Peyer's patch (tissue), 4 donors: ENCODE results near the gene RANBP10. TPM values are rescaled to one million over a fixed set of nuclear protein-coding genes. Genes with fewer than 3 reads are reported as not detected.

Experiments used
- DNase-seq, 3 donors: peaks; one replicate each; pipeline ENCODE4 v3.0.0-alpha.2; 2017 to 2019
- H3K27ac ChIP-seq, 4 donors: fragments of 200-600 bp; sonication (generic); one replicate each; pipeline ENCODE4 v1.5.1; 2016 to 2019
- H3K27me3 ChIP-seq, 2 donors: fragments of 200-600 bp; sonication (generic); one replicate each; pipeline ENCODE4 v1.5.1; 2019
- H3K36me3 ChIP-seq, 3 donors: fragments of 200-600 bp; sonication (generic); one replicate each; pipeline ENCODE4 v1.5.1; 2016 to 2019
- H3K4me1 ChIP-seq, 4 donors: fragments of 200-600 bp; sonication (generic); one replicate each; pipeline ENCODE4 v1.5.1; 2016 to 2019
- H3K4me3 ChIP-seq, 4 donors: fragments of 200-600 bp; sonication (generic); 1 replicate in 3 of 4; 2 replicates in 1 of 4; pipeline ENCODE4 v1.5.1; 2016 to 2019; ENCODE audit warnings: mild to moderate bottlenecking in 1 of 4
- H3K9me3 ChIP-seq, 4 donors: fragments of 200-600 bp; sonication (generic); one replicate each; pipeline ENCODE4 v1.5.1; 2016 to 2019; ENCODE audit warnings: mild to moderate bottlenecking in 1 of 4
- CTCF ChIP-seq, 6 experiments: fragments of 450-650 bp in 4 of 6; fragments of 200-600 bp in 2 of 6; sonication (generic) in 1 of 6; IDR thresholded peaks; one replicate each; pipeline ENCODE4 v1.5.1; 2017 to 2019; ENCODE audit warnings: antibody characterized with exemption in 6 of 6, mild to moderate bottlenecking in 3 of 6, moderate library complexity in 1 of 6
- POLR2A ChIP-seq, 2 donors: fragments of 450-650 bp; IDR thresholded peaks; one replicate each; pipeline ENCODE4 v1.5.1; 2017; ENCODE audit warnings: antibody characterized with exemption in 2 of 2, mild to moderate bottlenecking in 2 of 2, moderate library complexity in 2 of 2
- total RNA-seq, 4 donors: library from RNA; depleted of rRNA; stranded (reverse); fragments of >200 nt; gene quantifications; one replicate each; pipeline ENCODE4 v1.1.0, GENCODE V29; 2016

Gene RANBP10
- total RNA-seq, 4 donors from 2014 or later = 15.2 to 29.9 (median 24.0) TPM

GRCh38 chr16:67834242-67834614, 27.9 kb upstream of the RANBP10 start:
- H3K4me1 ChIP-seq = peaks cover 0 to 10% (median 7%) of the 10 kb centered on the region in 4 donors
- peaks cover 0 to 31% (median 0%) of the 10 kb centered on the region in 3 donors for H3K36me3 ChIP-seq
- peak overlapping the region; percentile 60 to 96 (median 75) for H3K4me3 ChIP-seq
- no peaks in the 10 kb centered on the region for H3K27me3 ChIP-seq
- TF ChIP-seq CTCF (IDR thresholded peaks at IDR 0.05) (no peak), POLR2A (IDR thresholded peaks at IDR 0.05) (no peak)
- peak overlapping the region in 3 of 4 donors; percentile 31 to 75 (median 60) for H3K27ac ChIP-seq
- no peak for DNase-seq
- H3K9me3 ChIP-seq = no peaks in the 10 kb centered on the region

DNA sequence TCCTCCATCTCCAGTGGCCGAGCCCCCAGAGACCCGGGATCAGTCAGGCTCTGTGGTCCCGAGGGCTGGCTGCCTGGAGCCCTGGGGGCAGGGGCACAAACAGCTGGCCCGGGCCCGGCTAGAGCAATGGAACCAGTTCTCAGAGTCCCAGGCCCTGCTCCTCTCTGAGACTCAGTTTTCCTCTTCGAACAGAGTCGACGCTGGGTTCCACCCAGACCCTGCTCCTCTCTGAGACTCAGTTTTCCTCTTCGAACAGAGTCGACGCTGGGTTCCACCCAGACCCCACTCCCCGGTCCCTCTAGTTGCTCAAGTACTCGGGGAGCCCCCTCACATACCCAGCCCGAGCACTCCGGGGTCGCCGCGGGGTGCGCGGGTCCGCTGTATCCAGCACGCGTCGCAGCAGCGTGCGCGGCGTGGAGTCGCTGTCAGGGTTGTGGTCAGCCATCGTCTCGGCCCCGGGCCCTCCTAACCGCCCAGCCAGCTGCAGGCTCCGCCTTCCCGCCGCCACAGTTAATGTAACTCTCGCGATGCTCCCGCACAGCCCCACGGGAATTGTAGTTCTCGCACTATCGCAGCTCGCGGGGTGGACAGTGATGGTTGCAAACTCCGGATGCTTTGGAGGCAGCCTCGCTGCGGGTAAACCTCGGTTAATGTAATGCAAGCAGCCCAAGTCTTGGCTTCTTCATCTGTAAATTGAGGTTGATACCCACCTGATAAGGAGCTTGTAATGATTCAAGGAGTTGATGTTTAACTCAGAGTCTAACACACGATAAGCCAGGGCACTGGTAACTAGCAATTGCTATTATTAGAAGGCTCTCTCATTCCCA, 27.3 kb upstream of the RANBP10 start:
- no peaks in the 10 kb centered on the region for H3K9me3 ChIP-seq
- no peaks in the 10 kb centered on the region for H3K27me3 ChIP-seq
- peaks cover 0 to 37% (median 0%) of the 10 kb centered on the region in 3 donors for H3K36me3 ChIP-seq
- H3K4me1 ChIP-seq = peaks cover 0 to 10% (median 7%) of the 10 kb centered on the region in 4 donors
- peak overlapping the region; percentile 36 to 76 (median 68) for H3K27ac ChIP-seq
- no peak for TF ChIP-seq CTCF (IDR thresholded peaks at IDR 0.05)
- peak; percentile 42 to 76 for TF ChIP-seq POLR2A (IDR thresholded peaks at IDR 0.05)
- peak overlapping the region; percentile 60 to 96 (median 75) for H3K4me3 ChIP-seq
- peak; percentile 92 to 98 (median 95) for DNase-seq

DNA sequence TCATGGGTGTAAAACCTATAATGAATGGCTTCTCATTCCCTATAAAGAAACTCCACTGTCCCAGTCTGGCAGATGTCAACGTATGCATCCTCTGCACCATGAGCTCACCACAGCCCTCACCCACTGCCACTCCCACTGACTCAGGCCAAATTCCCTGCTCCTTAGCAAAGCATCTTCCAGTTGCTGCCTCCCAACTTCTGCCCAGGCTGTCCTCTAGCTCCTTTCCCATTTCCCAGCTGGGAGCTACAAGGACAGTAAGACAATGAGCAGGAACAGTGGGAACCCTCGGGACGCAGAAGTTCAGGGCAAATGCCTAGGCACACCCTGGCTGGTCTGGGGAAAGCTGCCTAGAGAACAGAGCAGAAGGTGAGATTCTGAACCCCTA, 26.7 kb upstream of the RANBP10 start:
- no peaks in the 10 kb centered on the region for H3K27me3 ChIP-seq
- H3K27ac ChIP-seq = peak overlapping the region in 3 of 4 donors; percentile 36 to 76 (median 75)

DNA sequence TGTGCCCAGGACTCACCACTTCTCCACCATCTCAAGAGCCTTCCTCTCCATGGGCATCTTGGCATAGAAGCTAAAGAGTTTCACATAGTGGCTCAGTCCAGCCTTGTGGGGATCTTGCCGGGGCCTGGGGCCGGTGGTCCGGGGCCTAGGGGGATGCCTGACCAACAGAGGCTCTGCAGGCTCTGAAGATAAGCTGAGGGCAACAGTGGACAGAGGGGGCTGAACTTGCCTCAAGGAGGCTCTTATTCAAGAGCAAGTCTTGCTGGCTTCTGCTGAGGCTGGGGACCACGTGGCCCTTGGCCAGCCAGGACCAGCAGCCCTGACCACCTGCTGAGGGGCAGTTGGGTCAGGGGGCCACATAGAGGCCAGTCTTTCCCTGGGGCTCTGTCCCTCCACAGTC, 22.3 kb upstream of the RANBP10 start:
- Histone ChIP-seq H3K36me3 (peaks cover 0 to 44% (median 0%) of the 10 kb centered on the region in 3 donors), H3K4me1 (peaks cover 0 to 10% (median 5%) of the 10 kb centered on the region in 4 donors), H3K4me3 (no peak overlapping the region), H3K27me3 (no peaks in the 10 kb centered on the region), H3K9me3 (no peaks in the 10 kb centered on the region), H3K27ac (no peak overlapping the region)
- no peak for TF ChIP-seq CTCF (IDR thresholded peaks at IDR 0.05)
- TF ChIP-seq POLR2A (IDR thresholded peaks at IDR 0.05) = no peak
- no peak for DNase-seq

More for the DNA sequence above, 26.7 kb upstream of the RANBP10 start:
- H3K4me1 ChIP-seq = peaks cover 0 to 10% (median 7%) of the 10 kb centered on the region in 4 donors
- H3K36me3 ChIP-seq = peaks cover 0 to 37% (median 0%) of the 10 kb centered on the region in 3 donors
- DNase-seq = no peak
- TF ChIP-seq POLR2A (IDR thresholded peaks at IDR 0.05) (no peak), CTCF (IDR thresholded peaks at IDR 0.05) (no peak)
- H3K9me3 ChIP-seq = no peaks in the 10 kb centered on the region
- H3K4me3 ChIP-seq = peak overlapping the region; percentile 60 to 96 (median 75)

DNA sequence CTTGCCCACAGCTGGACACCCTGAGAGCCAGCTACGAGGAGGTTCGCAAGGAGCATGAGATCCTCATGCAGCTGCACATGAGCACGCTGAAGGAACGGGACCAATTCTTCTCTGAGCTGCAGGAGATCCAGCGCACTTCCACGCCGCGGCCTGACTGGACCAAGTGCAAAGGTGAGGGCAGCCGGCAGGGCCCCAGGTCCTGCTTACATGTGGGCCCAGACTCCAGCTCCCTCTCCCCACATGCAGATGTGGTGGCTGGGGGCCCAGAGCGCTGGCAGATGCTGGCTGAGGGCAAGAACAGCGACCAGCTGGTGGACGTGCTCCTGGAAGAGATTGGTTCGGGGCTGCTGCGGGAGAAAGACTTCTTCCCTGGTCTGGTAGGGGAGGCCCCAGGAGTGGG, 19.5 kb upstream of the RANBP10 start:
- Histone ChIP-seq H3K36me3 (peaks cover 0 to 30% (median 0%) of the 10 kb centered on the region in 3 donors), H3K27me3 (no peaks in the 10 kb centered on the region), H3K9me3 (no peaks in the 10 kb centered on the region), H3K27ac (no peak overlapping the region), H3K4me3 (no peak overlapping the region), H3K4me1 (no peaks in the 10 kb centered on the region)
- TF ChIP-seq CTCF (IDR thresholded peaks at IDR 0.05) (no peak), POLR2A (IDR thresholded peaks at IDR 0.05) (no peak)
- no peak for DNase-seq
